Kidney (tissue), 14 donors: Measurements from ENCODE around the gene DVL1. TPM values are rescaled to one million over a fixed set of nuclear protein-coding genes. Genes with fewer than 3 reads are reported as not detected.

Source experiments
- DNase-seq, 5 donors: peaks; one replicate each; pipeline ENCODE4 v3.0.0-alpha.2; 2013 to 2020
- FAIRE-seq: peaks from 2 replicates; lab custom pipeline; 2012; peaks lifted over from hg19 to GRCh38; lab: Jason Lieb, UNC
- H3K27ac ChIP-seq, 2 donors: one replicate each; pipeline ENCODE4 v1.7.0; 2013; ENCODE audit warnings: low read depth in 2 of 2, low read length in 2 of 2, inconsistent platforms in 1 of 2
- H3K27me3 ChIP-seq: one replicate; pipeline ENCODE4 v1.7.1; 2013; ENCODE audit warnings: low read length, inconsistent platforms; ENCODE audit not compliant: control insufficient read depth, insufficient read depth
- H3K36me3 ChIP-seq, 3 donors: one replicate each; pipeline versions ENCODE4 v1.7.0 to v1.7.1; 2013; ENCODE audit warnings: low read length in 3 of 3, control low read depth in 1 of 3, inconsistent platforms in 1 of 3; ENCODE audit not compliant: insufficient read depth in 3 of 3, control insufficient read depth in 2 of 3
- H3K4me1 ChIP-seq, 3 donors: one replicate each; pipeline versions ENCODE4 v1.7.0 to v1.7.1; 2013; ENCODE audit warnings: low read length in 3 of 3, inconsistent platforms in 1 of 3, low read depth in 1 of 3; ENCODE audit not compliant: control insufficient read depth in 2 of 3, insufficient read depth in 2 of 3
- H3K4me3 ChIP-seq, 3 donors: one replicate each; pipeline versions ENCODE4 v1.7.0 to v1.8.1; 2013; ENCODE audit warnings: low read length in 3 of 3, control low read depth in 1 of 3, inconsistent platforms in 1 of 3
- H3K9ac ChIP-seq, 3 donors: one replicate each; pipeline versions ENCODE4 v1.7.0 to v1.7.1; 2013; ENCODE audit warnings: low read length in 3 of 3, control low read depth in 1 of 3, inconsistent platforms in 1 of 3
- H3K9me3 ChIP-seq, 3 donors: one replicate each; pipeline versions ENCODE4 v1.7.0 to v1.7.1; 2013; ENCODE audit warnings: low read length in 3 of 3, control low read depth in 1 of 3, inconsistent platforms in 1 of 3; ENCODE audit not compliant: control insufficient read depth in 2 of 3, insufficient read depth in 1 of 3
- CTCF ChIP-seq: IDR thresholded peaks from 3 replicates; pipeline ENCODE4 v1.5.1; 2012; ENCODE audit warnings: mild to moderate bottlenecking, moderate library complexity, borderline replicate concordance; ENCODE audit not compliant: insufficient read depth; ENCODE audit errors: extremely low read depth
- intact Hi-C: fragments of 100-400 bp; cut with DNase I; formaldehyde crosslinking; loops from one replicate; pipeline ENCODE4 v1.11.1; 2022
- polyA plus RNA-seq: library from polyadenylated mRNA; stranded (reverse); fragments of 350-450 nt; fragmentation: Illumina TruSeq; extraction: RNeasy Lipid Tissue Mini Kit (QIAGEN cat#74804); gene quantifications from one replicate; pipeline ENCODE4 v1.2.3, GENCODE V29; 2014; ENCODE audit warnings: low read depth, low replicate concordance; ENCODE audit not compliant: insufficient read depth
- total RNA-seq: library from RNA; stranded (reverse); fragmentation: NEBNext Ultra II Directional; extraction: Animal tissue kit (Norgen Biotek cat#: 25700); gene quantifications from one replicate; pipeline ENCODE4 v1.2.1, GENCODE V29; 2021
- donor health status: control.
- donor health status: control.
- donor health status: control.
- donor health status: control.
- donor health status: control.
- donor health status: DM: yes; HTN: yes; CAD: no.
- donor health status: Normal renal cell carcinoma (clear cell type).

Gene DVL1
- total and polyA plus RNA-seq, 2 donors from 2014 or later = 32.5 to 55.0 TPM

- Histone ChIP-seq H3K4me3 (no peak overlapping the region), H3K4me1 (peaks cover 0 to 6% (median 0%) of the 10 kb centered on the region in 3 donors), H3K36me3 (peaks cover 0 to 15% (median 11%) of the 10 kb centered on the region in 3 donors), H3K9ac (no peak overlapping the region), H3K27me3 (no peaks in the 10 kb centered on the region), H3K27ac (no peak overlapping the region), H3K9me3 (no peaks in the 10 kb centered on the region)
- no peak for TF ChIP-seq CTCF
- intact Hi-C loops = no loop called here
- FAIRE-seq (no peak), DNase-seq (no peak)
Observed at GRCh38 chr1:1312450-1313314, 36.5 kb downstream of the DVL1 start.

- no peak for DNase-seq
- intact Hi-C loops = no loop called here
- no peak for FAIRE-seq
- peaks cover 0 to 15% (median 7%) of the 10 kb centered on the region in 3 donors for H3K4me1 ChIP-seq
- H3K27me3 ChIP-seq = no peaks in the 10 kb centered on the region
- H3K9ac ChIP-seq = no peak overlapping the region
- no peak overlapping the region for H3K27ac ChIP-seq
- H3K9me3 ChIP-seq = no peaks in the 10 kb centered on the region
- H3K36me3 ChIP-seq = peaks cover 0 to 15% (median 11%) of the 10 kb centered on the region in 3 donors
- no peak overlapping the region for H3K4me3 ChIP-seq
- TF ChIP-seq CTCF = no peak
Observed at GRCh38 chr1:1311107-1312104, 37.8 kb downstream of the DVL1 start.

DNA sequence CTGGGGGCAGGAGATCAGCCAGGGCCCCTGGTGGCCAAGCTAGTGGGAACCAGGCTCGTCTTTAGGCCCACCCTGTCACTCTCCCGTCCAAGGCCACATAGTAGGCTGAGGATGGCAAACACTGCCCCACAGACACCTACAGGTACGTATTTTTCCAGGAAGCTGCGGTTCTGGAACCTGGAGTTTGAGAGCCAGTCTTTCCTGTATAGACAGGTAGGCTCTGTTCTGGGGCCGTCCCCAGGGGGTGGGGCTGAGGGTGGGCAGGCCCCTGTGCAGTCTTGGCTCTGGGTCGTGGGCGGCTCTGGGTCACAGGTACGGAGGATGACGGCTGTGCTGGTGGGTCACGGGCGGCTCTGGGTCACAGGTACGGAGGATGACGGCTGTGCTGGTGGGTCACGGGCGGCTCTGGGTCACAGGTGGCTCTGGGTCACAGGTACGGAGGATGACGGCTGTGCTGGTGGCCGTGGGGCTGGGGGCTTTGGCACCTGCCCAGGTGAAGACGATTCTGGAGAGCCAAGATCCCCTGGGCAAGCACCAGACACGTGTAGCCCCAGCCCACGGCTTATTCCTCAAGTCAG, 38.7 kb downstream of the DVL1 start:
- H3K9ac ChIP-seq = no peak overlapping the region
- TF ChIP-seq CTCF = no peak
- no peak overlapping the region for H3K27ac ChIP-seq
- intact Hi-C loops = no loop called here
- H3K4me3 ChIP-seq = no peak overlapping the region
- H3K9me3 ChIP-seq = no peaks in the 10 kb centered on the region
- H3K4me1 ChIP-seq = peaks cover 0 to 23% (median 12%) of the 10 kb centered on the region in 3 donors
- H3K36me3 ChIP-seq = peaks cover 0 to 15% (median 11%) of the 10 kb centered on the region in 3 donors
- no peaks in the 10 kb centered on the region for H3K27me3 ChIP-seq
- FAIRE-seq (no peak), DNase-seq (no peak)
